Muscle layer of duodenum (tissue), 2 donors: Measurements from ENCODE around the gene MDM1.

Experiments used
- H3K27ac ChIP-seq: one replicate; pipeline ENCODE4 v1.7.0; 2013; ENCODE audit warnings: mild to moderate bottlenecking, low read length
- H3K27me3 ChIP-seq: one replicate; pipeline ENCODE4 v1.7.0; 2013; ENCODE audit warnings: low read depth, mild to moderate bottlenecking, control low read depth, low read length
- H3K36me3 ChIP-seq, 2 donors: one replicate each; pipeline ENCODE4 v1.7.0; 2013; ENCODE audit warnings: low read length in 2 of 2, control low read depth in 1 of 2, mild to moderate bottlenecking in 1 of 2; ENCODE audit not compliant: insufficient read depth in 2 of 2, control insufficient read depth in 1 of 2
- H3K4me1 ChIP-seq, 2 donors: one replicate each; pipeline ENCODE4 v1.7.0; 2013; ENCODE audit warnings: low read length in 2 of 2, mild to moderate bottlenecking in 2 of 2, control low read depth in 1 of 2, moderate library complexity in 1 of 2; ENCODE audit not compliant: insufficient read depth in 2 of 2, control insufficient read depth in 1 of 2
- H3K4me3 ChIP-seq, 2 donors: one replicate each; pipeline ENCODE4 v1.7.0; 2013; ENCODE audit warnings: low read length in 2 of 2, low read depth in 1 of 2, mild to moderate bottlenecking in 1 of 2
- H3K9me3 ChIP-seq, 2 donors: one replicate each; pipeline ENCODE4 v1.7.0; 2013; ENCODE audit warnings: low read length in 2 of 2, control low read depth in 1 of 2, mild to moderate bottlenecking in 1 of 2; ENCODE audit not compliant: control insufficient read depth in 1 of 2
- donor health status: healthy.

Gene MDM1

DNA sequence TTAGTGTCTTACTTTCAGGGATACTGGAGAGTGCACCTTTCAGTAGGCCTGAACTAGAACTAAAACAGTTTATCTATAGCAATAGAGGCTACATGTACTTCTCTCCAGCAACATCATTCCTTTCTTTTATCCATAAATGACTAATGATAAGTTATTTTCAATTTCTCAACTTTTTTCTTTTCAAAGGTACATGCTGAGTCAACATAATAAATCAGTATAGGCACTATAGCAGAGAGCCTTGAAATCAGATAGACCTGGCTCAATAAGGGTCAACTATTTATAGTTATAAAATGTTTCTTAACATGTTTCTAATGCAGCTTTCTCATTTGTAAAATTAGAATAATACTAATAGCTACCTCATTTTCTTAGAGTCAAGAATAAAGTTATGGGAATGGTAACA lies 84.4 kb downstream of the MDM1 start:
- H3K9me3 ChIP-seq: no peaks in the 10 kb centered on the region
- H3K4me1 ChIP-seq: peaks cover 0 to 12% of the 10 kb centered on the region in 2 donors
- H3K27me3 ChIP-seq: no peaks in the 10 kb centered on the region
- no peak overlapping the region for H3K4me3 ChIP-seq
- no peak overlapping the region for H3K27ac ChIP-seq
- H3K36me3 ChIP-seq: no peaks in the 10 kb centered on the region

DNA sequence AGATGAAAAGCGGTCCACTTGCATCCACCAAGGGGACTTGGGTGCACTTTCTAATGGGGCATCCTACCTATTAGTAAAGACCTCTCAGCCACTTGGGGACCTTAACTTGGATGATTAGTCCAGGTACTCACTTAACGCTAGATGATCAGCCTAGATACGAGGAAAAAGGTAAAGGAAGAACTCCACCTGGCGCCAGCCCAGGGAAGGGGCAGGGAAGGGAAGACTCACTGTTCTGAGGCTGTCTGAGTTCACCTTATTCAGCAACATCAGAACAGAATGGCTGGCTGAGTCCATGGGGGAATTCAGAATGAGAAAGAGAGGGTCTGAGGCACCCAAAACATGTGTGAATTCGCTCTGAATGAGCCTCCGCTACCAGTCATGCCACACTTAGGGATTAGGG lies 85.8 kb downstream of the MDM1 start:
- Histone ChIP-seq H3K27ac (peak overlapping the region; percentile 17), H3K4me1 (peaks cover 0 to 16% of the 10 kb centered on the region in 2 donors), H3K9me3 (no peaks in the 10 kb centered on the region), H3K4me3 (peak overlapping the region in 1 of 2 donors; percentile 53), H3K36me3 (no peaks in the 10 kb centered on the region), H3K27me3 (no peaks in the 10 kb centered on the region)

DNA sequence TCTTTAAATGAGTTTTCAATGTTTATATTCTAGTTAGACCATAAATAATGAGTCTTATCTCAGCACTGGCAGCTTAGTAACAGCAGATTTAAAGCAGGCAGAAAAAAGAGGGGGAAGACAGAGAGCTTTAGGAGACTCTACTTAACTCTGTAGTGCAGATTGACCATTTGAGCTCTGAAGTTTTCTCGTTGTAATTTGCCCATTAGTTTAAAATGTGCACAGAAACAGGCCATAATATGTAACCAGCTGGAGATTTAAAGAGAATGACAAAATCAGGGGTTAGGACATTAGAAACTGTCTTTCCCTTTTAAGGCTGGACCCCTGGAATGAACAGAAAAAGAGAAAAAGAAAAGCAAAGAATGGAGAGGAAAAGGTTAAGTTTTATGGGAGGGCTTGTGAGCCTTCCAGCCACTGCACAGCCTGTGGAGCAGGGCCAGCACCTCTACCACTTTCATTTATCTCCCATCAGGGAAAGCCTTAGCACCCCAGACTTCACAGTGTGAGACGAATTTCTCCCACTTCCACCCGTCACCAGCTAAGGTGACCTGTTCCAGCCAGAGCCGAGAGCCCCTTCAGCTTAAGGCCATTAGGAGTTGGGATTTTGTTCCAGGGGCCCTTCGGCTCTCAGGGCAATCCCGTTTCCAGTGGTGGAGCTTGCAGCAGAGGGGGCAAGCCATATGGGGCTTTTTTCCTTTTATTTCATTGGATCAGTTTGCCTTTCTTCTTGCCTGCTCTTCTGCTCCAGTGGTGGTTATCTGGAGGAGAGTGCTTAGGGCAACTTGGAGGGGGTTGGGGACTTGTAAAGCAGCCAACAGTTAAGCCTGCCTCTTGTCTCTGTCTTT lies 86.8 kb downstream of the MDM1 start:
- H3K9me3 ChIP-seq: no peaks in the 10 kb centered on the region
- H3K4me1 ChIP-seq: peaks cover under 1 to 22% of the 10 kb centered on the region in 2 donors
- H3K4me3 ChIP-seq: peak overlapping the region; percentile 41 to 53
- peak overlapping the region; percentile 17 for H3K27ac ChIP-seq
- no peaks in the 10 kb centered on the region for H3K36me3 ChIP-seq
- H3K27me3 ChIP-seq: no peaks in the 10 kb centered on the region
